Measurements from ENCODE around the gene LAMTOR1. TPM values are rescaled to one million over a fixed set of nuclear protein-coding genes. Genes with fewer than 3 reads are reported as not detected.

Gene LAMTOR1
- total RNA-seq, 4 donors from 2014 or later, result 84.6 to 128 (median 91.9) TPM

DNA sequence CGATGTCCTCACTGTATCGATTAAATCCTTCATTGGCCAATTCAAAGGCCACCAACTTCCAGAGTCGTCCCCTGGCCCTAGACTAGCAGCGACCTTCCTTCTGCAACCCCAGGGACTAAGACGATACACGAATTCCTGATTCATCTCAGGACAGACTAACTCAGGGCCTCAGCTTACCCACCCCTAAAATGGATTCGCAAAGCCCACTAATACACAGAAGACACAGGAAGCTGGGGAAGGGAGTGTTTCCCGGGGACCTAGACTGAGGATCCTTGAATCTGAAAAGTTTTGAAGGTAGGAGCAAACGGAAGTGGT is 509 bp downstream of the LAMTOR1 start:
- TF ChIP-seq, protein P1, sequence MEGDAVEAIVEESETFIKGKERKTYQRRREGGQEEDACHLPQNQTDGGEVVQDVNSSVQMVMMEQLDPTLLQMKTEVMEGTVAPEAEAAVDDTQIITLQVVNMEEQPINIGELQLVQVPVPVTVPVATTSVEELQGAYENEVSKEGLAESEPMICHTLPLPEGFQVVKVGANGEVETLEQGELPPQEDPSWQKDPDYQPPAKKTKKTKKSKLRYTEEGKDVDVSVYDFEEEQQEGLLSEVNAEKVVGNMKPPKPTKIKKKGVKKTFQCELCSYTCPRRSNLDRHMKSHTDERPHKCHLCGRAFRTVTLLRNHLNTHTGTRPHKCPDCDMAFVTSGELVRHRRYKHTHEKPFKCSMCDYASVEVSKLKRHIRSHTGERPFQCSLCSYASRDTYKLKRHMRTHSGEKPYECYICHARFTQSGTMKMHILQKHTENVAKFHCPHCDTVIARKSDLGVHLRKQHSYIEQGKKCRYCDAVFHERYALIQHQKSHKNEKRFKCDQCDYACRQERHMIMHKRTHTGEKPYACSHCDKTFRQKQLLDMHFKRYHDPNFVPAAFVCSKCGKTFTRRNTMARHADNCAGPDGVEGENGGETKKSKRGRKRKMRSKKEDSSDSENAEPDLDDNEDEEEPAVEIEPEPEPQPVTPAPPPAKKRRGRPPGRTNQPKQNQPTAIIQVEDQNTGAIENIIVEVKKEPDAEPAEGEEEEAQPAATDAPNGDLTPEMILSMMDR (IDR thresholded peaks at IDR 0.05; ENCODE audit: low read depth), result no peak

DNA sequence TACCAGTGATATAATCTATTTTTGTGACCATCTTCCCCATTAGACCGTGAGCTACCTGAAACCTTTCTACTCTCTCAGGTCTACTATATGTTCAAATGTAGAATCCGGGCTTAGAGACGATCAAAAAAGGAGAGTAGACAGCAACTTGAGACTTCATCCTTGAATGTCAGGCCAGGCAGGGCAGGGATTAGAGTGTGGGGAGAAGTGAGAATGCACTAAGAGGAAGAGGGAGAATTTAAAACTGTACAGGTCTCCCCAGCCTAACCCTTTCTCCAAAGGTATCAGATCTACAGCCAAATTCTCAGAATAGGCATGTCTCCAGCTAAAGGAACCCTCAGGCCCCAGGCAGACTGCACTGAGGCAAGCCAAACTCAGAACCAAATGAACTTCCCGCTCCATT is 935 bp downstream of the LAMTOR1 start:
- TF ChIP-seq, protein P1 (IDR thresholded peaks at IDR 0.05; ENCODE audit: low read depth), result no peak

DNA sequence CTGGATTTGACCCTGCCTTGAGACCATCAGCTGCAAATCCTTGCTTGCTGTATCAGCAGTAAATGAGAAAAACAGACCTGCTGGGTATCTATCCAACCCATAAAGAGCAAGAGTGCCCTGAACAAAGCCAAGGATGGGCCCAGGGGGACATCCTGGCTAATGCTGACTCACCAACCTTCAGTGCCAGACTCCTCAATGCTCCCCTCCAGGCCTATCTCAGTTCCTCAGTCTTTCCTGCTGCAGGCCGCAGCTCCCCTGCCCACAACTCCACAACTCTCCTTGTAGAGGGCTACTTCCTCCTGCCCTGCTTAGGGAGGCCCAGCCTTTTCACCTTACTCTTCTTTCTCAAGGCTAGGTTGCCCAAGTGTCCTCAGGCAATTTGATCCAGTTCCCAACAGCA is 2.6 kb downstream of the LAMTOR1 start:
- TF ChIP-seq, protein P1 (IDR thresholded peaks at IDR 0.05; ENCODE audit: low read depth), result no peak

DNA sequence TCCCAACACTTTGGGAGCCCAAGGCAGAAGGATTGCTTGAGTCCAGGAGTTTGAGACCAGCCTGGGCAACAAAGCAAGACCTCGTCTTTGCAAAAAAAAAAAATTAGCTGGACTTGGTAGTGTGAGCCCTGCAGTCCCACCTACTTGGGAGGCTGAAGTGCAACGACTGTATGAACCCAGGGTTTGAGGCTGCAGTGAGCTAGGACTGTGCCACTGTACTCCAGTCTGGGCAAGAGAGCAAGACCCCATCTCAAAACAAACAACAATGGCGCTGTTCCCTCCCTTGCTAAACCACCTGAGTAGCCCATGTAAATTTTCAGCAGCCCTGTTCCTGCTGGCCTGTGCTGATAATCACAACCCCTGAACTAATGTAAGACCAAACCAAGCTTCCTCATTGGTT is 3.1 kb downstream of the LAMTOR1 start:
- TF ChIP-seq, protein P1 (IDR thresholded peaks at IDR 0.05; ENCODE audit: low read depth), result no peak

DNA sequence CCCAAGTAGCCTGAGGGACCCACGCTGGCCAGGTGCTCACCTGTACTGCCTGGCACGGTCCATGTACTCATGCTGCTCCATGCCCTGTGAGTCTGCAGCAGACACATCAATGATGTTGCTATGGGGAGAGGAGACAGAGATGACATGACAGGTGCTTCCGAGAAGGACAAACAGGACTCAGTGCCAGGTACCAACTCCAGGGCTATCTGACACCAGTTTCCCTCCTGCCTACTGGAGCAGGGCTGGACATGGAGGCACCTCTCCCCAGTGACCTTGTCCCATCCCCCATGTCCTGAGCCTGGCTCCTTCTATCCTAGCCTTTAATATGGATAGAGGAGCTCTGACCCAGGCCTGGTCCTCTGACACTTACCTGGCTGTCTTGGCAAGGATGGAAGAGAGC is 4.4 kb downstream of the LAMTOR1 start:
- TF ChIP-seq, protein P1 (IDR thresholded peaks at IDR 0.05; ENCODE audit: low read depth), result no peak

DNA sequence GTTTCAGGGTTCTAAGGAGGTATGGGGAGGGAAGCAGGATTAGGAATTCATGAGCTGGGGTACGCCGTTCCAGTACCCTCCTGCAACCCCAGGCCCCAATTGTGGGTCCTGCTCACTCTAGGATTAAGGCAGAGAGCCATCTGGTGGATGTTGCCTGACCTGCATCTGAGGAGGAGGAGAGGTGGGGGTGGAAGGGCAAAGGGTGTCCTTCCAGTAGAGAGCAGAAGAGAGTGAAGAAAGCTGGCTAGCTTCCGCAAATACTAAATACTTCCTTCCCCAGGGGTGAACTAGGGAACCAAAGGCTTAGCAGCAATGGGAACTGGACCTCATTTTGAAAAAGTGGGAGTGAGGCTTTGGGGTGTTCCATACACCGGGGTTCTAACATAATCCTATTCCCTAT is 11.8 kb downstream of the LAMTOR1 start:
- TF ChIP-seq, protein P1 (IDR thresholded peaks at IDR 0.05; ENCODE audit: low read depth), result no peak

DNA sequence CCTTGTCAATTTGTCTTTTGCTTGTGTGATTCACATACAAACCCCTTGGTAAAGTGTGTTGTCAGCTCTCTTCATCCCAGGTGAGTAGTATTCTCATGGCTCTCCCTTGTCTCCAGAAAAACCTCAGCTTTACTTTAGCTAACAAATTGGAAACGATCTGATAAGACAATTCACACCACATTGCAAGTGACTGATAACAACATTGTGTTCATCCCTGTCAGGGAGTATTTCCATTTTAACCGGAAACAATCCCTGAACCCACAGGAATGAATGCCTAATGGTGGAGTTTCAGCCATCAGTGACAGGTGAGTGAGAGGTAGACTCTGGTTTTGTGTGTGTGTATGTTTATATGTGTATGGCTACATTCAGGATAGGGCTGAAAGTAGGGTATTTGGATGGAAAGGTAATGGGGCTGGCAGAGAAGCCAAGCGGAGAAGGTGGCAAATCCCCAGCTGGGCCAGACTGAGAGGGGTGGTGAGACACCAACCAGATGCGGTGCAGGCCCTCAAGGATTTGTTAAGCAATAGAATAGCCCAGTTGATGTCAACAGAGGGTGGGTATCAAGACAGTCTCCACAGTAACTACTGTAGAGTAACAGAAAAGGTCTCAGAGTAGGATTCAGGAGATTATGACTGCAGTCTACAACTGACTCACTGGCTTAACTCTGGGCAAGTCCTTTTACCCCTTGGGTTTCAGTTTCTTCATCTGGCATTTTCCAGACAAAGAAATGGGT is 14.9 kb downstream of the LAMTOR1 start:
- TF ChIP-seq, protein P1 (IDR thresholded peaks at IDR 0.05; ENCODE audit: low read depth), result no peak
